Thymus (tissue), 11 donors: ENCODE data around the gene GALR1. TPM values are rescaled to one million over a fixed set of nuclear protein-coding genes. Genes with fewer than 3 reads are reported as not detected.

ENCODE experiments used
- DNase-seq, 9 donors: peaks; one replicate each; pipeline ENCODE4 v3.0.0-alpha.2; 2013; ENCODE audit warnings: low spot score in 9 of 9, low read depth in 6 of 9, missing footprints in 1 of 9
- H3K27ac ChIP-seq, 2 donors: one replicate each; pipeline ENCODE4 v1.5.1; 2013; ENCODE audit warnings: control low read depth in 1 of 2, low read depth in 1 of 2, low read length in 1 of 2, mild to moderate bottlenecking in 1 of 2, moderate library complexity in 1 of 2
- H3K27me3 ChIP-seq, 2 donors: one replicate each; pipeline ENCODE4 v1.5.1; 2013; ENCODE audit warnings: low read length in 1 of 2; ENCODE audit not compliant: control insufficient read depth in 2 of 2, insufficient read depth in 1 of 2
- H3K36me3 ChIP-seq, 2 donors: one replicate each; pipeline ENCODE4 v1.5.1; 2013; ENCODE audit warnings: low read length in 1 of 2, mild to moderate bottlenecking in 1 of 2, moderate library complexity in 1 of 2; ENCODE audit not compliant: control insufficient read depth in 2 of 2, insufficient read depth in 2 of 2
- H3K4me1 ChIP-seq, 2 donors: one replicate each; pipeline ENCODE4 v1.5.1; 2013; ENCODE audit warnings: low read length in 2 of 2; ENCODE audit not compliant: control insufficient read depth in 2 of 2, insufficient read depth in 2 of 2
- H3K4me3 ChIP-seq, 2 donors: one replicate each; pipeline ENCODE4 v1.5.1; 2013; ENCODE audit warnings: low read length in 2 of 2, control low read depth in 1 of 2, mild to moderate bottlenecking in 1 of 2
- H3K9me3 ChIP-seq, 2 donors: one replicate each; pipeline ENCODE4 v1.5.1; 2013; ENCODE audit warnings: low read length in 1 of 2, mild to moderate bottlenecking in 1 of 2; ENCODE audit not compliant: control insufficient read depth in 2 of 2, insufficient read depth in 1 of 2
- WGBS: extraction: QIAGEN DNeasy Blood & Tissue Kit; methylation state at CpG from one replicate; pipeline ENCODE4 v1.1.7; 2013; 5-methylcytosine and 5-hydroxymethylcytosine counted together
- polyA plus RNA-seq: library from polyadenylated mRNA; stranded (reverse); fragments of 200-250 nt; gene quantifications from one replicate; pipeline ENCODE4 v1.2.3, GENCODE V29; 2013
- total RNA-seq: library from RNA; stranded (reverse); fragments of 120-200 nt; gene quantifications from one replicate; pipeline ENCODE4 v1.2.4, GENCODE V29; 2013
- donor health status: healthy.

The GALR1 gene
- total and polyA plus RNA-seq, 2 donors: 0.02 to 0.05 TPM

DNA sequence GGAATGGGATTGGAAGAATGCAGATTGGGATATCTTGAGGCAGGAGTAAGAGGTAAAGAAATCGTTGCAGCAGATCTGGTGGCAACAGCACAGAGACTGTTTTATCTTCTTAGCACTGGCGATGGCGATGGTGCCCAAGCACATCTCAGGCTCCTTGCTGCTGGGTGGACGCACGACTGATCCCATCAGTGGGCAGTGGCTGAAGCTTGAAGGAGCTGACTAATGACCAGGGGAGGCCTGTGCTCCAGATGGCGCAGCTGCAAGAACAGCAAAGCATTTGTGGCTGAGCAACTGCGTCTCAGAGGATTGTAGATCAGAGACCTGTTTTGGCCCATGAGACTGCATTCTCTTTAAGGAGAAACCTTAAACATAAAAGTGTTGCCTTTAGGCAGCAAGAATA, 54.6 kb downstream of the GALR1 start:
- H3K27me3 ChIP-seq: no peaks in the 10 kb centered on the region
- DNase-seq: no peak
- WGBS: 93% methylated on average over 7 of the region's 7 CpGs

GRCh38 chr18:77305676-77306075, 56.0 kb downstream of the GALR1 start:
- H3K4me3 ChIP-seq: no peak overlapping the region
- no peak overlapping the region for H3K27ac ChIP-seq
- no peaks in the 10 kb centered on the region for H3K4me1 ChIP-seq
- H3K27me3 ChIP-seq: no peaks in the 10 kb centered on the region
- no peak for DNase-seq
- no peaks in the 10 kb centered on the region for H3K9me3 ChIP-seq
- H3K36me3 ChIP-seq: no peaks in the 10 kb centered on the region
- WGBS: 97% methylated on average over 4 of the region's 4 CpGs

More for the DNA sequence above, 54.6 kb downstream of the GALR1 start:
- H3K4me3 ChIP-seq: no peak overlapping the region
- H3K27ac ChIP-seq: no peak overlapping the region
- no peaks in the 10 kb centered on the region for H3K36me3 ChIP-seq
- H3K4me1 ChIP-seq: no peaks in the 10 kb centered on the region
- peaks cover 0 to under 1% of the 10 kb centered on the region in 2 donors for H3K9me3 ChIP-seq

- 92% methylated on average over 6 of the region's 6 CpGs for WGBS
- DNase-seq: no peak
- H3K9me3 ChIP-seq: no peaks in the 10 kb centered on the region
- no peak overlapping the region for H3K27ac ChIP-seq
- no peaks in the 10 kb centered on the region for H3K4me1 ChIP-seq
- no peaks in the 10 kb centered on the region for H3K27me3 ChIP-seq
- no peaks in the 10 kb centered on the region for H3K36me3 ChIP-seq
- H3K4me3 ChIP-seq: no peak overlapping the region
Observed at GRCh38 chr18:77308216-77308615, 58.6 kb downstream of the GALR1 start.

DNA sequence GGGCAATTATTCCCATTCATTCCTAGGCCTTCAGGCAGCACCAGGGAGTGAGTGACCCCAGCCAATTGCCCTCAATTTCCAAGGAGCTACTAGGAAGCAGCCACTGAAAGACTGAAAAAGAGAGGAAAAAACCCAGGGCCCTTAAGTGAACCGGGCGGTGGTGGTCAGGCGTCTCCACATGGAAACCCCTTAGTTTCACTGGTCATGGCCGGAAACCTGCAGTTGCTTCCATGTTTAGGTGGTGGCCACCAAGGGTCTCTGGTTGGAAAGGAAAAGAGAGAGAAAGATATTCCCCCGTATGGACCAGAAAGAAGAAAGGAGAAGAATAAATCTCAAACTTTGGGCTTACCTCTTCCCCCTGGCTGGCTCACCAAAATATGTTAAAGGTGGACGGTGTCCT, 64.9 kb downstream of the GALR1 start:
- Histone ChIP-seq H3K27ac (no peak overlapping the region), H3K9me3 (no peaks in the 10 kb centered on the region), H3K36me3 (no peaks in the 10 kb centered on the region), H3K27me3 (no peaks in the 10 kb centered on the region), H3K4me3 (no peak overlapping the region), H3K4me1 (no peaks in the 10 kb centered on the region)
- DNase-seq: no peak
- 92% methylated on average over 6 of the region's 6 CpGs for WGBS

DNA sequence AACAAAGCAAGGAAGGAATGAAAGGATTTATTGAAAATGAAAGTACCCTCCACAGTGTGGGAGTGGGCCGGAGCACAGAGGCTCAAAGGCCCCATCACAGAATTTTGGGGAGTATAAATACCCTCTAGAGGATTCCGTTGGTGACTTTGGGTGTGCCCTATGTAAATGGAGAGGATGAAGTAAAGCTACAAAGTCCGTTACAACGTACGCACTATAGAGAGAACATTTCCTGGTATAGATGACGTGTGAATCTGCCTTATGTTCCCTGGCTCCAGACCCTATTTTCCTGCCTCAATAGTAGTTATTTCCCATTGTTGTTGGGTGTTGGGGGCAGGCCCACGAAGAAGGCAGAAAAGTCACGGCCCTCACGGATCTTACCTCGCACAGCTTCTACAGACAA, 65.3 kb downstream of the GALR1 start:
- H3K36me3 ChIP-seq: no peaks in the 10 kb centered on the region
- H3K9me3 ChIP-seq: no peaks in the 10 kb centered on the region
- H3K4me1 ChIP-seq: no peaks in the 10 kb centered on the region
- peaks cover 0 to 1% of the 10 kb centered on the region in 2 donors for H3K27me3 ChIP-seq
- H3K4me3 ChIP-seq: no peak overlapping the region
- no peak for DNase-seq
- no peak overlapping the region for H3K27ac ChIP-seq
- 93% methylated on average over 10 of the region's 10 CpGs for WGBS

DNA sequence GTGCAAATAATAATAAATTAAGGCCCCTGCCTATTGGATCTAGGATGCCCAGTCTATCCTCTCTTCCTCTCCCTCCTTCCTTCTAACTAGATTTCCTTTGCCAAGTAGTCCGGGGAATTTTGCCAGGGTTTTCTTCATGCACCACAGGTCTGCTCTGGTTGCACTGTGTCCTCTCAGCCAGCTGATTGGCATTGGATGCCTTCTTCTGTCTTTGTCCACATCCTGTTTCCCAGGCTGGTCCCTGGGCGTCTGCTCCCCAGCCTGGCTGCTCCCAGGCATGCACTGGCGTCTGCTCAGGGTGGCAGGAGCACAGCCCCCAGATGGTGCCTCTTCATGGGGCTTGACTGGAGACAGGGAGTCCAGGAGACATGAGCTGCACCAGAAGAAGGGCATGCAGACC, 66.4 kb downstream of the GALR1 start:
- WGBS: 83% methylated on average over 3 of the region's 3 CpGs
- H3K27ac ChIP-seq: no peak overlapping the region
- H3K36me3 ChIP-seq: no peaks in the 10 kb centered on the region
- peaks cover 0 to 3% of the 10 kb centered on the region in 2 donors for H3K27me3 ChIP-seq
- no peak overlapping the region for H3K4me3 ChIP-seq
- H3K4me1 ChIP-seq: no peaks in the 10 kb centered on the region
- no peak for DNase-seq
- H3K9me3 ChIP-seq: no peaks in the 10 kb centered on the region

- Histone ChIP-seq H3K36me3 (no peaks in the 10 kb centered on the region), H3K4me3 (no peak overlapping the region), H3K4me1 (no peaks in the 10 kb centered on the region), H3K27me3 (peaks cover 0 to 3% of the 10 kb centered on the region in 2 donors), H3K27ac (no peak overlapping the region), H3K9me3 (no peaks in the 10 kb centered on the region)
- no peak for DNase-seq
- WGBS: 90% methylated on average over 4 of the region's 4 CpGs
Observed at GRCh38 chr18:77316641-77317040, 67.0 kb downstream of the GALR1 start.

DNA sequence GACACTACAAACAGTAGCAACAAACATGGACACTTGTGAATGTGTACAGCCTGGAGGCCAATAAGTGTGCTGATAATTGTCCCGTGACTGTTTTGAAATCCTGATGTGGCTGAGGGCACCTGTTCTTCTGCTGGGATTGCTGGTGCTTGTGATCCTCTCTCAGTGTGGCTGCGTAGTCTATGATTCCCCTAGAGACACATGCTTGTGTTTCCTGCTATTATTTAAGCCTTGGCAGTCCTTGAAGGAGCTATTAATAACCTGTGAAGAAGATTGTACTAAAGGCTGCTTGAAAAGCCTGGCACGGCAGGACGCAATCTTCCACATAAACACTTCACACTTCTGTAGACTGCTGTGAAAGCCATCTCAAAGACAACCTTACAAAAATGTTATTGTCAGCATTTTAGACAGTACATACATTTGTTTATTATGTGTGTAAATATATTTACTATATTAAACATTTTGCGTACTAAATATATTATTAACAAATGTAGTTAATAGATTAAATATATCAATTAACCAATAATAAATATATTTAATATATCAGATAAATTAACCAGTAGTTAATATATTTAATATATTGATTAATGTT, 71.4 kb downstream of the GALR1 start:
- DNase-seq: no peak
- Histone ChIP-seq H3K36me3 (no peaks in the 10 kb centered on the region), H3K27me3 (peaks cover 0 to 4% of the 10 kb centered on the region in 2 donors), H3K9me3 (no peaks in the 10 kb centered on the region), H3K4me3 (no peak overlapping the region), H3K4me1 (no peaks in the 10 kb centered on the region), H3K27ac (no peak overlapping the region)
- WGBS: 55% methylated on average over 5 of the region's 5 CpGs

DNA sequence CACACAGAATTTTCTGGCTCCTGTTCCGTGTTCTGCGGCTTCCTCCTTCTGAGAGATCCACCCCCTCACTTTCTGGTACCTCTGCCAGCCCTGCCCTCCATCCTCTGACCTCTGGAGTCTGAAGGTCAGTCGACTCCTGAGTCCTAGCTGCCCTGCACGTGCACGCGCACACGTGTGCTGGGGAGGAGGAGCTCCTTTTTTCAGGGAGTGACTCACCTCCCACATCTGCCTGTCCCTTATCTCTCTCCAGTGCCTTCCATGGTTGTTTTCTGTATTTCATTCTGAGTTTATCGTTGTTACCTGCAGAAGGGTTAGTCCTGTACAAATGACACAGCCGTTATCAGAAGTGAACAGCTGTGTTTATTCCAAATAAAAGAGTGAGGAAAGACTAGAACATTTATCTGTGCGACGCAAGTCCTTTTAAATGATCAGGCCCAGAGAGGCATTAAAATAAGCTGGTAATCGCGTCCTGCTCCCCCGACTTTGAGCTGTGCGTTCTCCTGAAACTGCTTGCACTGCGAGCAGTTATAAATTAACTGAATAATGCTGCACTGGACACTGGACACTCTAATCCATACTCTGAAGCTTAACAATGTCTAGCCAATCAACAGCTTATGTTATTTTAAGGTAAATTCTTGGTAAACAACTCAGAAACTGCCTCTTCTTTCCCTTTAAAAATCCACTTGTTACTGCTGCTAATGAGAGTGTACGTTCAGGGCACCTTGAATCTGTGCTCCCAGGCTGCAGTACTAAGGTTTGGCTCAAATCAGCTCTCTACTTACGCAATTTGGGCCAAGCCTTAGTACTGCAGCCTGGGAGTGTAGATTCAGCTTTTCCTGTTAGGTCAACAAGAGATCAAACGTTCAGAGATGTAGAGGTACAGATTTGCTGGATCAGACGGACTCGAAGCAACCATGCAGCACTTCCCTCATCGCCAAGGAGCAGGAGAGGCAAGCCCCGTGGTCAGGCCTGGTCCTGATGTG, 72.5 kb downstream of the GALR1 start:
- Histone ChIP-seq H3K27me3 (peaks cover 0 to 4% of the 10 kb centered on the region in 2 donors), H3K9me3 (no peaks in the 10 kb centered on the region), H3K4me1 (no peaks in the 10 kb centered on the region), H3K4me3 (no peak overlapping the region), H3K27ac (no peak overlapping the region), H3K36me3 (no peaks in the 10 kb centered on the region)
- 92% methylated on average over 23 of the region's 23 CpGs for WGBS
- no peak for DNase-seq
